K562 (cell line): ENCODE measurements around the gene LOXL3. TPM values are rescaled to one million over a fixed set of nuclear protein-coding genes. Genes with fewer than 3 reads are reported as not detected.

ENCODE experiments used
- ATAC-seq: fragments of 200-7000 bp; cut with Tn5 transposase; 3 replicates; pipeline ENCODE4 v1.9.1; 2020; ENCODE audit warnings: moderate library complexity
- BruUV-seq: library from RNA; stranded (reverse); fragments of 400-500 nt; replicated peaks from 2 replicates; lab custom pipeline; 2021; lab: Mats Ljungman, UMichigan
- CTCF ChIA-PET: fragments of 300-600 bp; formaldehyde crosslinking; extraction: SDS; loops from one replicate; lab custom pipeline; 2021; ENCODE audit warnings: low intra/inter-chr PET ratio; lab: Yijun Ruan, JAX
- POLR2A ChIA-PET: fragments of 300-600, 350-650 bp; sonication (Branson Sonifier 250); formaldehyde crosslinking; extraction: SDS; loops from one replicate; lab custom pipeline; 2021; ENCODE audit warnings: antibody characterized with exemption, inconsistent platforms; lab: Yijun Ruan, JAX
- DNase-seq, 4 experiments: peaks; one replicate each; pipeline versions ENCODE4 v3.0.0 to v3.0.0-alpha.2; 2011 to 2018; ENCODE audit warnings: low spot score in 3 of 4, mixed read lengths in 3 of 4; ENCODE audit errors: extremely low read depth in 1 of 4
- FAIRE-seq: peaks from 2 replicates; lab custom pipeline; 2011; peaks lifted over from hg19 to GRCh38; lab: Jason Lieb, UNC
- H2AFZ ChIP-seq: 2 replicates; pipeline ENCODE4 v1.6.0; 2011; ENCODE audit warnings: low read depth, low read length, control low read depth, inconsistent platforms
- H3K27ac ChIP-seq: fragments of 200-600 bp; 3 replicates; pipeline ENCODE4 v1.8.0; 2011; ENCODE audit warnings: low read depth, mild to moderate bottlenecking, control low read depth, inconsistent platforms, low read length, moderate library complexity, mixed read lengths; ENCODE audit errors: extremely low read depth
- H3K27me3 ChIP-seq, 2 experiments: fragments of 300-600 bp in 1 of 2; 2 replicates in 1 of 2; 3 replicates in 1 of 2; pipeline versions ENCODE4 v1.6.0 to v1.8.0; 2011; ENCODE audit warnings: inconsistent platforms in 2 of 2, low read length in 2 of 2, mild to moderate bottlenecking in 1 of 2, mixed read lengths in 1 of 2, moderate library complexity in 1 of 2; ENCODE audit not compliant: control insufficient read depth in 2 of 2, insufficient read depth in 2 of 2
- H3K36me3 ChIP-seq: fragments of 300-600 bp; 3 replicates; pipeline ENCODE4 v1.8.0; 2011; ENCODE audit warnings: mild to moderate bottlenecking, low read length, inconsistent platforms; ENCODE audit not compliant: control insufficient read depth, insufficient read depth
- H3K4me1 ChIP-seq, 2 experiments: fragments of 200-600 bp in 1 of 2; replicated peaks in 1 of 2; 2 replicates in 1 of 2; 3 replicates in 1 of 2; pipeline versions ENCODE4 v1.5.1 to v1.8.0; 2011; ENCODE audit warnings: inconsistent platforms in 2 of 2, low read length in 2 of 2, mild to moderate bottlenecking in 1 of 2, mixed read lengths in 1 of 2, moderate library complexity in 1 of 2; ENCODE audit not compliant: control insufficient read depth in 2 of 2, insufficient read depth in 2 of 2
- H3K4me2 ChIP-seq: 2 replicates; pipeline ENCODE4 v1.6.1; 2011; ENCODE audit warnings: low read length, control low read depth, inconsistent platforms, mixed read lengths; ENCODE audit not compliant: insufficient read depth
- H3K4me3 ChIP-seq: fragments of 200-600 bp; sonication (generic), shearing (Covaris generic); 2 replicates; pipeline ENCODE4 v1.5.1; 2016; ENCODE audit warnings: control low read depth, inconsistent platforms
- H3K79me2 ChIP-seq: fragments of 200-600 bp; 3 replicates; pipeline ENCODE4 v1.8.0; 2011; ENCODE audit warnings: low read length, inconsistent platforms; ENCODE audit not compliant: control insufficient read depth, insufficient read depth
- H3K9ac ChIP-seq, 2 experiments: 2 replicates each; pipeline versions ENCODE4 v1.6.0 to v1.6.1; 2011; ENCODE audit warnings: low read depth in 2 of 2, low read length in 2 of 2, control low read depth in 1 of 2, inconsistent platforms in 1 of 2, mild to moderate bottlenecking in 1 of 2, mixed read lengths in 1 of 2; ENCODE audit not compliant: insufficient read depth in 1 of 2
- H3K9me1 ChIP-seq: one replicate; pipeline ENCODE4 v1.6.0; 2011; ENCODE audit warnings: inconsistent platforms, mild to moderate bottlenecking, low read length, moderate library complexity; ENCODE audit not compliant: control insufficient read depth, insufficient read depth
- H3K9me3 ChIP-seq: replicated peaks from 2 replicates; pipeline ENCODE4 v1.5.1; 2011; ENCODE audit warnings: low read depth, low read length, inconsistent platforms; ENCODE audit not compliant: control insufficient read depth, insufficient read depth
- H4K20me1 ChIP-seq: replicated peaks from 2 replicates; pipeline ENCODE4 v1.6.1; 2011; ENCODE audit warnings: low read length, inconsistent platforms, mixed read lengths; ENCODE audit not compliant: control insufficient read depth, insufficient read depth
- CEBPZ ChIP-seq: fragments of 150-350 bp; IDR thresholded peaks from 2 replicates; pipeline ENCODE4 v1.6.1; 2014; ENCODE audit warnings: low read depth, mild to moderate bottlenecking, low read length, borderline replicate concordance
- ELF1 ChIP-seq: fragments of 200-800 bp; sonication (Bioruptor generic); IDR thresholded peaks from 2 replicates; pipeline ENCODE4 v1.6.1; 2016; ENCODE audit warnings: missing genetic modification characterization, missing compliant biosample characterization
- FOXP4 ChIP-seq: sonication (generic); formaldehyde crosslinking; IDR thresholded peaks from 2 replicates; pipeline ENCODE4 v1.8.0; 2022; ENCODE audit warnings: mild to moderate bottlenecking, missing genetic modification reagents, borderline replicate concordance
- MBD2 ChIP-seq: sonication (generic); IDR thresholded peaks from 2 replicates; pipeline ENCODE4 v1.6.1; 2016; ENCODE audit warnings: low read depth, borderline replicate concordance
- RBM14 ChIP-seq: fragments of 200-400 bp; formaldehyde crosslinking; IDR thresholded peaks from 2 replicates; pipeline ENCODE4 v1.6.1; 2018; ENCODE audit warnings: low read depth, mild to moderate bottlenecking, low read length, moderate library complexity, borderline replicate concordance; ENCODE audit not compliant: insufficient read depth
- ZBTB11 ChIP-seq, 3 experiments: fragments of 200-800 bp in 1 of 3; fragments of 250-450 bp in 1 of 3; fragments of 450-650 bp in 1 of 3; sonication (Bioruptor Pico) in 1 of 3; sonication (Bioruptor generic) in 1 of 3; formaldehyde crosslinking in 1 of 3; IDR thresholded peaks; 2 replicates each; pipeline versions ENCODE4 v1.6.1 to v1.8.0; 2016 to 2022; ENCODE audit warnings: mild to moderate bottlenecking in 2 of 3, missing genetic modification characterization in 2 of 3, missing compliant biosample characterization in 1 of 3, moderate library complexity in 1 of 3
- ZNF79 ChIP-seq: fragments of 250-450 bp; sonication (Bioruptor Pico); IDR thresholded peaks from 2 replicates; pipeline ENCODE4 v1.4.0; 2020; ENCODE audit warnings: low read depth, mild to moderate bottlenecking, moderate library complexity
- in situ Hi-C: fragments of 300-500 bp; cut with MboI; formaldehyde crosslinking; loops from 4 replicates; pipeline ENCODE4 v1.15.0; 2018; ENCODE audit warnings: inconsistent platforms, mixed read lengths
- intact Hi-C: fragments of 100-400 bp; cut with micrococcal nuclease; formaldehyde crosslinking; loops from 2 replicates; pipeline ENCODE4 v1.14.2; 2022
- polyA plus RNA-seq, 8 experiments: library from polyadenylated mRNA; depleted of rRNA in 4 of 8; stranded (reverse) in 5 of 8; unstranded in 3 of 8; fragments of >200 nt; fragmentation: Nextera tagmentation in 2 of 8; fragmentation: Illumina TruSeq in 1 of 8; extraction: Ambion mirVana in 2 of 8; extraction: Trizol in 1 of 8; gene quantifications; 2 replicates each; pipeline versions ENCODE4 v1.2.1 to v1.2.3, GENCODE V29; 2011 to 2014; ENCODE audit warnings: inconsistent platforms in 1 of 8, missing spikeins in 1 of 8
- total RNA-seq, 7 experiments: library from RNA; depleted of rRNA in 6 of 7; stranded (reverse); fragments of >200 nt in 6 of 7; fragmentation: Illumina TruSeq in 2 of 7; extraction: Trizol in 2 of 7; gene quantifications; 2 replicates each; pipeline versions ENCODE4 v1.2.1 to v1.2.3, GENCODE V29; 2011 to 2021; ENCODE audit warnings: low replicate concordance in 1 of 7

LOXL3 gene
- total and polyA plus RNA-seq, 9 of the 15 experiments (the other 6 are each of a cell fraction or from before 2014, with no cell fraction given): 0.22 to 0.99 (median 0.31) TPM

GRCh38 chr2:74500578-74500946, 53.2 kb downstream of the LOXL3 start:
- intact Hi-C loops (loop anchor here (5.0 kb wide), 1 partner anchor 72 kb away; no protein-coding TSS in a partner anchor), in situ Hi-C loops (no loop called here)
- POLR2A ChIA-PET: interaction anchor here (0.6 to 2.4 kb wide), 6 partner anchors 9 to 30 kb away, joined by 3 to 13 read pairs (median 4); partner anchors contain the start of genes CCDC142 and TTC31
- no peaks in the 10 kb centered on the region for H3K9me1 ChIP-seq
- peaks cover 30% of the 10 kb centered on the region for H3K79me2 ChIP-seq
- DNase-seq (no peak), FAIRE-seq (no peak), ATAC-seq (no peak)
- no peak overlapping the region for H3K9ac ChIP-seq
- no peak overlapping the region for H2AFZ ChIP-seq
- no peaks in the 10 kb centered on the region for H3K9me3 ChIP-seq
- no peak overlapping the region for H3K4me3 ChIP-seq
- no peak for TF ChIP-seq MBD2
- TF ChIP-seq ZNF79: no peak
- TF ChIP-seq RBM14: no peak
- no peak for TF ChIP-seq FOXP4 (CRISPR knock-in tag)
- TF ChIP-seq ELF1 (tag): no peak
- TF ChIP-seq ZBTB11 (CRISPR knock-in tag; IDR thresholded peaks at IDR 0.05): no peak
- TF ChIP-seq CEBPZ: no peak
- H3K4me1 ChIP-seq: peaks cover 24 to 56% of the 10 kb centered on the region in 2 experiments; a peak in 4 of 5 replicates
- peaks cover 7% of the 10 kb centered on the region; the same call in 2 of the 3 replicates for H3K36me3 ChIP-seq
- H3K27me3 ChIP-seq: no peaks in the 10 kb centered on the region
- CTCF ChIA-PET: no interaction called here
- H3K4me2 ChIP-seq: no peak overlapping the region
- H3K27ac ChIP-seq: no peak overlapping the region
- H4K20me1 ChIP-seq: no peaks in the 10 kb centered on the region
- no TSS peak for BruUV-seq
